Daoy (cell line): ENCODE measurements around the gene CHCT1. TPM values are rescaled to one million over a fixed set of nuclear protein-coding genes. Genes with fewer than 3 reads are reported as not detected.

ENCODE experiments used
- DNase-seq: peaks from one replicate; pipeline ENCODE4 v3.0.0-alpha.2; 2015; ENCODE audit warnings: low read depth
- total RNA-seq: library from RNA; depleted of rRNA; stranded (reverse); fragments of >200 nt; shearing (Covaris generic); gene quantifications from 2 replicates; pipeline ENCODE4 v1.2.3, GENCODE V29; 2014; rRNA removed

CHCT1 gene
- total RNA-seq, 1 experiment from 2014 or later, result not detected

GRCh38 chr17:60442271-60443173 is 20.2 kb downstream of the CHCT1 start:
- no peak for DNase-seq

DNA sequence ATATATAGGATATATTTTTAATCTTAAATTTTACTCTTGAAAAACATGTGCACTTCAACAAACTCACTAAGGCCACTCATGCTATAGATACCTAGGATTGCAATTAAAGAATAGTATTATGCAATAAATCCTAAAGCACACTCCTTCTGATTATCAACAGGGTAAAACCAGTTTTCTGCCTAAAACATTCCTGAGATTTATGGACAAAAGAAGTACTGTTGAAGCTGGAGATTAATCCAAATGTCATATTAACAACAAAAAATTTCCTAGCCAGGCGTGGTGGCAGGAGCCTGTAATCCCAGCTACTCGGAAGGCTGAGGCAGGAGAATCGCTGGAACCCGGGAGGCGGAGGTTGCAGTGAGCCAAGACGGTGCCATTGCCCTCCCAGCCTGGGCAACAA is 21.4 kb downstream of the CHCT1 start:
- no peak for DNase-seq

DNA sequence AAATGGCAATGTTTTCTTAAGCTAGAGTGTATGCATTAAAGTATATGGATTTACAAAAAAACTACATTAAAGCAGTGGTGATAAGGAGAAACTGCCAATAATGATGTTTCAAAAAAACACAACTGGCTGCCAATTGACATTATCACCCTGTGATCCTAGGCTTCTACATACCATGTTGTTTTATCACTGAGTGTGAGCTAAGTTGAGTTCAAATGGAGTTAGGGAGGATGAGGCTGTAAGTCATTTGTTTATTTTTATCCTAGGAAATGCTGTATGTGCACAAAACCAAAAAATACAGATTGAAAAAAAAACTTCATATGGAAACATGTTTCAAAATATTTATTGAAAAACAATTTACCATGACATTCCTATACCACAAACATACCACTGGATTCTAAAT is 22.9 kb downstream of the CHCT1 start:
- no peak for DNase-seq

DNA sequence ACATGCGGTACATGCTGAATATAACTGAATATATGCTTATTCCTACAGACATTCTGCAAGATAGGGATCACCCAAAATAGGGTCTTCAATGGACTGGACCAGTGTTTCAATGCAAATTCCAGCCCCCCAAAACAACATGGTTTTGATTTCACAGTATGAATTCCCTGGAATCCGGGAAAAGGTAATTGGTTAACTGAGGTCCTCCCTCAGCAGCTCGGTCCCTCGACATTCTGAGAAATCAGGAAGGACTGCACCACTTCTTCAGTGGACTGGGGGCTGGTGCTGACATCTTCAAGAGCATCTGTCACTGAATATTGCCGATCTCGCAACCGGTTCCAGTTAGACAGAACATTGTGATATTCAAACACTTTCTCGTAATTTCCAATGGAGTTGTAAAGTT is 25.1 kb downstream of the CHCT1 start:
- no peak for DNase-seq

DNA sequence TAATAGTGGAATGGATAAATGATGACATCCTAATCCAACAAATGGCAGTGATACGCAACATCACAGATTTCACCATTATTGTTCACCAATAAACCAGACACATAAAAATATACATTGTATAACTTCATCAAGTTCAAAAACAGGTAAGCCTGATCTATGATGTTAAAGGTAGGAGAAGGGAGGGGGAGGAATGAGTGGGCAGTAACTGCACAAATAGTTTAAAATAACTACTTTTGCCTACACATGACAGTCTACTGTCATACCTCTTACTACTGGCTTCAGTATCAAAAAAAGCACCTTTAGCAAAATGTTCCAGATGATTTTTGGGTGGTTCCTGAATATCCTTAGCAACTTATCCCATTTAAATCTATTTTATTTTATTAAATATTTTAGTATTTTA is 28.8 kb downstream of the CHCT1 start:
- no peak for DNase-seq

DNA sequence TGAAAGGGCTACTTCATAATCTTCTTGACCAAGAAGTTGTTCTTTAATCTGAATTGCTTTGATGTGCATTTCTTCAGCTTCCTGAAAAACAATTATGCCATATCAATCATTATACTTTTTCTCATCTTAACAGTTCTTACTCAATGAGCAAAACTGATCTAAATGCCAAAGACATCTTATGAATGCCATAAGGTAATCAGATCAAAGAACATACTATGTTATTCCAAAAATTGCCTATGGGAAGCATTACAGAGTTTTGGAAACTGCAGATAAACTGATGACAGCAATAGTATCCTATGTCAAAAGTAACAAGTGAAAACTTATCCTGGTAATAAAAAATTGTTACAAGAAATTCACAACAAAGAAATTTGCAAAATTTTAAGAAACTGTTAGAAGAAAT is 29.7 kb downstream of the CHCT1 start:
- no peak for DNase-seq

GRCh38 chr17:60455378-60455777 is 33.1 kb downstream of the CHCT1 start:
- no peak for DNase-seq

- no peak for DNase-seq
Observed at GRCh38 chr17:60457148-60457547, 34.9 kb downstream of the CHCT1 start.

DNA sequence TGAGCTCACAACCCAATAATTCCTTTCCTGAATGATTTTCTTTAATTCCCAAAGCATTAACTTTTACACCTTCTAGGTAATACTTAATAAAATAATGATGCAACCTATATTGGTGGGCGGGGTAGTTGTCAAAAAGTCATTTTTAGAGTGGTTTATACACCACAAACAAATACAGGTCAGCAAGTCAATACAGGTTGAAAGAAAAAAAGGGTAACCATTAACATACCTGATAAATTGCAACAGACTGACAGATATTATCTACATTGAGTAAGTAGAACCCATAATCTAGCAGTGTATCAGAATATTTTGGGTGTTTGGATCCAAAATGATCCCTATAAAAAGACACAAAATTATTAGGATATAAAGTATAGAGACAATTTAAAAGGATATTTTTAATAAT is 39.3 kb downstream of the CHCT1 start:
- no peak for DNase-seq

DNA sequence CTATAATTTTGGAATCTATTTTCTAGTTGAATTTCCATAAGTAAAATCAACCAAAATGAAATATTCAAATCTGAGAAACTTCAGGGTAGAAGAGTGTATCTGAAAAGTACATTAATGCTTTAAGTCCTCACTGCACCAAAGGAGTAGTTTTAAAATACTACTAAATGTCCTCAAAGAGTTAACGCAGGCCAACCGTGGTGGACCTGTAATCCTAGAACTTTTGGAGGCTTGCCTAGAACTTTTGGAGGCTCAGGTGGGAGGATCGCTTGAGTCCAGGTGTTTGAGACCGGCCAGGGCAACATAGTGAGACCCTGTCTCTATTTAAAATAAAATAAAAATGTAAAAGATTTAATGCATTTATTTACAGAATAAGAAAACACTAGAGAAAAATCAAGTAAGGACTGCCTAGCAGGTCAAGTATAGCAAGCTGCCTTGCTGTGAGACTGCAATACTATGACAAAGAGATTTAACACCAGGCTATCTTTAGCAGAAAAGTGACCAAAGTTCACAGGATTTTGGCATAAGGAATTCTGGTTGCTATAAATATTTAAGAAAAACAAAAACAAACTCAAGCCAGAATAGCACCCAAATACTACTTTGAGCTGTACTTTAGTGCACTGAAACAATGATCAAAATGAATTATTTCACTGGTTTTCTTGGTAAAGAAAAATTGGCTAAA is 41.0 kb downstream of the CHCT1 start:
- DNase-seq, result no peak

- no peak for DNase-seq
Observed at GRCh38 chr17:60464343-60464742, 42.1 kb downstream of the CHCT1 start.

GRCh38 chr17:60468371-60468770 is 46.1 kb downstream of the CHCT1 start:
- no peak for DNase-seq

DNA sequence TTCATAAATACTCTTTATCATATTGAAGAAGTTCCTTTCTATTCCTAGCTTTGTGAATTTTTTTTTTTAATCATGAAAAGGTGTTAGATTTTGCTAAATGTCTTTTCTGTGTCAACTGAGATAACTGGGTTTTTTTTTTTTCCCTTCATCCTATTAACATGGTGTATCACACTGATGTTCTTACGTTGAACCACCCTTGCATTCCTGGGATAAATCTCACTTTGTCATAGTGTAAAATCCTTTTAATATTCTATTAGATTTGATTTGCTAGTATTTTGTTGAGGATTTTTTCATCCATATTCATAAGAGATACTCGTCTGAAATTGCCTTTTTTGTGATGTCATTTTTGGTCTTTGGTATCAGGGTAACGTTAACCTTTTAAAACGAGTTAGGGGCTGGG is 49.2 kb downstream of the CHCT1 start:
- no peak for DNase-seq

DNA sequence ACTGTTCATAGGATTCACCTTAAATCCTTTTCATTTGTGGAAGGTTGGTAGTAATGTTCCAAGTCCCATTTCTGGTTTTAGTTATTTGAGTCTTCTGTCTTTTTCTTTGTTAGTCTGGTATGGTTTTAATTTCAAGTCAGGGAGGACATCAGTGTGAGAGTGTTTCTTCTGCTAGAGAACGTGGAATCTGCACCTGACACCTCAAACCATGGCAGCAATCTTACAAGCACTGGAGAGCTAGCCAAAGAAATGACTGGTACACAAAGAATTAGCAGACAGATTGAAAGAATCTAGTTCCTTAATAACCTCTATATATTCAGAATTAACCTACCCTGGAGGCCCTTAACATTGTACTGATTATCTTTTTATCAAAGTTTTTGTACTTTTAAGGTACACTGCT is 50.2 kb downstream of the CHCT1 start:
- DNase-seq, result no peak

DNA sequence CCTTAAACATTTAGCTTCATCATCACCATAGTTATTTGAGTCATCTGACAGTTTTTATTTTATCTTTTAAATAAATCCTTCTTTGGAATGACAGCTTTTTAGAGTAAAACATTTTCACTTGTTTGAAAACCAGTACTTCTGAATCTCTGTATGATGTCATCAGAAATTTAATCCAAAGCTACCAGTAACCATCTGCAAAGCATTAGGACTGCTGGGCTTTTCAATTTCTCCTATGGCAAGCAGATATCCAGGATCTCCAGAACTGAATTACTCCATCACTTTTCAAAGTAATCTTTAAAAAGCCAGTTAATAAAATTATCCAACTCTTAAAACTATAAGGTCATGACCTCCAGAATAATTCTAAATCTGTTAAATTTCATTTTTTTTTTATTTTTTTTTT is 51.5 kb downstream of the CHCT1 start:
- no peak for DNase-seq

Other genes with a start within 250 kb of the CHCT1 start
- gene USP32, start 30.4 kb upstream of the CHCT1 start, total RNA-seq, result 11.2 and 18.4 TPM in 2 replicates
- 15.1 and 15.2 TPM in 2 replicates for gene APPBP2, start 103.8 kb downstream of the CHCT1 start, total RNA-seq
- gene PPM1D, start 177.7 kb downstream of the CHCT1 start, total RNA-seq, result 6.5 and 12.2 TPM in 2 replicates